Measurements from ENCODE around the gene PRSS38. TPM values are rescaled to one million over a fixed set of nuclear protein-coding genes. Genes with fewer than 3 reads are reported as not detected.

PRSS38 gene
- total RNA-seq, 2 donors from 2014 or later, result 3.0 TPM; not detected in 1

DNA sequence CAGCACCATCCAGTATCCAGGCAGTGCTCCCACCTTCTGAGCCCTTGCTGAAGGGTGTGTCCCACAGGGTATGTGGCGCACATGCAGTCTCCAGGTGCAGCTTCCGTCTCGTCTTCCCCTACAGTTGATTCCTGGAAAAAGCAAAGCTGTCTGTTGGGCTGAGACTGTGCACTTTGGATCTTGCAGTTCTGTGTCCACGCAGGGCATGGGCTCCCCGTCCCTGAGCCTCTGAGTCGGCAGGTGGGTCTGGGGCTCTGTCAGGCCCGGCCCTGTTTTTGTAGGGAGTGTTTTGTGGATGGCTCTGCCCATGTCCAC lies 47.4 kb upstream of the PRSS38 start:
- 97% methylated on average over 7 of the region's 7 CpGs for WGBS
- no peak overlapping the region for H3K27ac ChIP-seq
- no peaks in the 10 kb centered on the region for H3K4me1 ChIP-seq (replicated peaks)
- no peak for TF ChIP-seq CTCF (IDR thresholded peaks at IDR 0.05)
- TF ChIP-seq POLR2AphosphoS5 (IDR thresholded peaks at IDR 0.05), result no peak
- no peak for TF ChIP-seq POLR2A (IDR thresholded peaks at IDR 0.05)
- no peaks in the 10 kb centered on the region for H3K9me3 ChIP-seq
- DNase-seq (ENCODE audit: low spot score), result no peak
- H3K4me3 ChIP-seq, result no peak overlapping the region
- no peaks in the 10 kb centered on the region for H3K27me3 ChIP-seq (replicated peaks; ENCODE audit: insufficient read depth)
- intact Hi-C loops (cut with DNase I), result loop anchor here (10.0 kb wide), 2 partner anchors 117 to 317 kb away; partner anchors contain the start of gene ARF1
- no peaks in the 10 kb centered on the region for H3K36me3 ChIP-seq

- 90% methylated on average over 6 of the region's 6 CpGs for WGBS
- intact Hi-C loops (cut with DNase I), result loop anchor here (10.0 kb wide), 2 partner anchors 116 to 316 kb away; partner anchors contain the start of gene ARF1
Observed at GRCh38 chr1:227768640-227769039, 46.8 kb upstream of the PRSS38 start.

GRCh38 chr1:227769047-227769935 lies 46.2 kb upstream of the PRSS38 start:
- WGBS, result 88% methylated on average over 20 of the region's 20 CpGs
- intact Hi-C loops (cut with DNase I), result loop anchor here (10.0 kb wide), 2 partner anchors 116 to 316 kb away; partner anchors contain the start of gene ARF1

More at GRCh38 chr1:227768640-227769039, 46.8 kb upstream of the PRSS38 start:
- Histone ChIP-seq H3K9me3 (no peaks in the 10 kb centered on the region), H3K4me1 (replicated peaks) (no peaks in the 10 kb centered on the region), H3K27me3 (replicated peaks; ENCODE audit: insufficient read depth) (no peaks in the 10 kb centered on the region), H3K4me3 (no peak overlapping the region), H3K27ac (no peak overlapping the region), H3K36me3 (no peaks in the 10 kb centered on the region)
- no peak for DNase-seq (ENCODE audit: low spot score)
- no peak for TF ChIP-seq POLR2A (IDR thresholded peaks at IDR 0.05)
- no peak for TF ChIP-seq CTCF (IDR thresholded peaks at IDR 0.05)
- no peak for TF ChIP-seq POLR2AphosphoS5 (IDR thresholded peaks at IDR 0.05)

DNA sequence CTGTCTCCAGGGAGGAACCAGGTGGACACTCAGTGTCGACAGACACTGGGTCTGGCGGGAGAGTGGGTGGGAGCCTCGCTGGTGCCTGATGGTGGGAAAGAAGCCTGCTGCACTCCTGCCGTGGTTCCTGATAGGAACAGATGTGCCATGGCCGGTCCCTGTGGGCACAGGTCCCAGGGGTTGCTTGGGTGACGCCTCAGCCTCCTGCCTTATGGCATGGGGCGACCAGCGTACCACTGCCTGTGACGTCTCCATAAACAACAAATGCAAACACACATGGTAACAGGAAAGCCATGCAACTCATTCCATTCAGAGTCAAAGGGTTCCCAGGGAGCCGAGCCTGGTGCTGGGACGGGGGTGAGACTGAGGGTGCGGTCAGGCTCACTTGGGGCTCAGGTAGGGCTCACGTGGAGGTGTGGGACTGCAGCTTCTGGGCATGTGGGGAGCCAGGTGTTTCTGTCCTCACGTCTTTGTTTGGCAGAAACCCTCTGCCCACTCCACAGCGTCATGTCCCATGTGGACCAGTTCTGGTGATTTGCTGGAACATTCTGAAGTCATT lies 45.5 kb upstream of the PRSS38 start:
- no peaks in the 10 kb centered on the region for H3K36me3 ChIP-seq
- no peak for TF ChIP-seq CTCF (IDR thresholded peaks at IDR 0.05)
- TF ChIP-seq POLR2A (IDR thresholded peaks at IDR 0.05), result no peak
- TF ChIP-seq POLR2AphosphoS5 (IDR thresholded peaks at IDR 0.05), result no peak
- no peak overlapping the region for H3K27ac ChIP-seq
- DNase-seq (ENCODE audit: low spot score), result no peak
- no peaks in the 10 kb centered on the region for H3K4me1 ChIP-seq (replicated peaks)
- no peak overlapping the region for H3K4me3 ChIP-seq
- intact Hi-C loops (cut with DNase I), result loop anchor here (10.0 kb wide), 2 partner anchors 115 to 315 kb away; partner anchors contain the start of gene ARF1
- no peaks in the 10 kb centered on the region for H3K27me3 ChIP-seq (replicated peaks; ENCODE audit: insufficient read depth)
- no peaks in the 10 kb centered on the region for H3K9me3 ChIP-seq
- WGBS, result 90% methylated on average over 15 of the region's 15 CpGs

More at GRCh38 chr1:227769047-227769935, 46.2 kb upstream of the PRSS38 start:
- no peak for DNase-seq (ENCODE audit: low spot score)
- TF ChIP-seq POLR2AphosphoS5 (IDR thresholded peaks at IDR 0.05) (no peak), CTCF (IDR thresholded peaks at IDR 0.05) (no peak), POLR2A (IDR thresholded peaks at IDR 0.05) (no peak)
- H3K27ac ChIP-seq, result no peak overlapping the region
- no peak overlapping the region for H3K4me3 ChIP-seq
- no peaks in the 10 kb centered on the region for H3K9me3 ChIP-seq
- H3K4me1 ChIP-seq (replicated peaks), result no peaks in the 10 kb centered on the region
- no peaks in the 10 kb centered on the region for H3K27me3 ChIP-seq (replicated peaks; ENCODE audit: insufficient read depth)
- no peaks in the 10 kb centered on the region for H3K36me3 ChIP-seq

All from prostate gland (tissue), 2 donors.